GM12878 (cell line): ENCODE measurements around the gene NR6A1.

Source experiments
- POLR2AphosphoS5 ChIP-seq: IDR thresholded peaks from 2 replicates; pipeline ENCODE4 v1.6.1; 2011; ENCODE audit warnings: mild to moderate bottlenecking, low read length, inconsistent platforms
- TF ChIP-seq, protein P1 (sequence below), 3 experiments: IDR thresholded peaks in 2 of 3; conservative IDR thresholded peaks in 1 of 3; 2 replicates each; pipeline ENCODE4 v1.5.1; 2011; ENCODE audit warnings: low read depth in 3 of 3, low read length in 3 of 3, mild to moderate bottlenecking in 3 of 3, control low read depth in 2 of 3, moderate library complexity in 2 of 3, inconsistent platforms in 1 of 3, mixed read lengths in 1 of 3; ENCODE audit not compliant: control insufficient read depth in 2 of 3, insufficient read depth in 1 of 3; ENCODE audit errors: extremely low read depth in 1 of 3

DNA sequence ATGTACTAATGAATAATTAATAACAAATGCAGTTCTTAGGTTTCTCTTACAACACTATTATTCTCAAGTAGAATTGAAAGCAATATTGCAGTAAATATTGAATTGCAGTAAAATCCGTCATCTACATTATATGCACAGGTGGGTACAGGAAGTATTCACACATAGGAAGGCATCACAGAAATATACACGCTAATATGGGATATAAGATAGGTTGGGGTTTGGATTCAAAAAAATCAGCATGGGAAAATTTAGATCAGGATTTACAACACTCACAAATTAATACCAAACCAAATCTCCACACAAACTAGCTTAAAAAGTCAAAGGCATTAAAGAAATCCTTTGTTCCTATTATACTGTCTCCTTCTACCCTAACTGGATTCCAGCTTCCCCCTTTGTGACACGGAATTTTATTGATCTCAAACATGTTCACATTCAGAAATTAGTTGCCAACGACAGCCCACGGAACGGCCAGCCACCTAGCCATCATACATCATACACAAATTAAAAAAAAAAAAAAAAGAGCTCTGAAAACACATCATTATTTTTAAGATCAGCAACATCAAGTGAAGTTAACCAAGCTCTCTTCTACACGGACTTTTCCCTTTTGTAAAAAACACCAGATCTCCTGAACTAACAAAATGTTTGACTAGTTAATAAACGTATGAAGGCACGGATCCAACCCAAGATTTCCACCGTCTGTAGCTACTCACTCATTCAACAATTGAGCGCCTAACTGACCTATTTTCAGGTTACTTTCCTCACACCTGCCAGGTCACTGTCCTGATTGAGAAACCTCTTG lies 2.2 kb downstream of the NR6A1 start:
- TF ChIP-seq POLR2AphosphoS5 = no peak
- TF ChIP-seq, protein P1, sequence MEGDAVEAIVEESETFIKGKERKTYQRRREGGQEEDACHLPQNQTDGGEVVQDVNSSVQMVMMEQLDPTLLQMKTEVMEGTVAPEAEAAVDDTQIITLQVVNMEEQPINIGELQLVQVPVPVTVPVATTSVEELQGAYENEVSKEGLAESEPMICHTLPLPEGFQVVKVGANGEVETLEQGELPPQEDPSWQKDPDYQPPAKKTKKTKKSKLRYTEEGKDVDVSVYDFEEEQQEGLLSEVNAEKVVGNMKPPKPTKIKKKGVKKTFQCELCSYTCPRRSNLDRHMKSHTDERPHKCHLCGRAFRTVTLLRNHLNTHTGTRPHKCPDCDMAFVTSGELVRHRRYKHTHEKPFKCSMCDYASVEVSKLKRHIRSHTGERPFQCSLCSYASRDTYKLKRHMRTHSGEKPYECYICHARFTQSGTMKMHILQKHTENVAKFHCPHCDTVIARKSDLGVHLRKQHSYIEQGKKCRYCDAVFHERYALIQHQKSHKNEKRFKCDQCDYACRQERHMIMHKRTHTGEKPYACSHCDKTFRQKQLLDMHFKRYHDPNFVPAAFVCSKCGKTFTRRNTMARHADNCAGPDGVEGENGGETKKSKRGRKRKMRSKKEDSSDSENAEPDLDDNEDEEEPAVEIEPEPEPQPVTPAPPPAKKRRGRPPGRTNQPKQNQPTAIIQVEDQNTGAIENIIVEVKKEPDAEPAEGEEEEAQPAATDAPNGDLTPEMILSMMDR (IDR thresholded peaks at IDR 0.05 in 2 of 3, conservative IDR thresholded peaks at IDR 0.05 in 1 of 3; ENCODE audit: control insufficient read depth in 2 of 3, extremely low read depth in 1 of 3, insufficient read depth in 1 of 3, low read depth in 3 of 3, low read length in 3 of 3) = no peak
